ACHN (cell line): ENCODE data around the gene GSTO2.

Source experiments
- DNase-seq: peaks from one replicate; pipeline ENCODE4 v3.0.0-alpha.2; 2015
- in situ Hi-C: cut with HindIII; loops from 2 replicates; pipeline ENCODE4 v1.10.0; 2017; ENCODE audit warnings: low sequenced_read_pairs, low pct_ligation_motif_present, low pct_unique_long_range_greater_than_20kb

GSTO2 gene

GRCh38 chr10:104345515-104345914 is 76.5 kb downstream of the GSTO2 start:
- in situ Hi-C loops = no loop called here
- DNase-seq = no peak

- in situ Hi-C loops = no loop called here
Measured at GRCh38 chr10:104345941-104346340, 77.0 kb downstream of the GSTO2 start.

GRCh38 chr10:104347295-104348045 is 78.5 kb downstream of the GSTO2 start:
- DNase-seq = no peak
- in situ Hi-C loops = no loop called here

More at GRCh38 chr10:104345941-104346340, 77.0 kb downstream of the GSTO2 start:
- DNase-seq = no peak

- in situ Hi-C loops = no loop called here
- no peak for DNase-seq
Measured at GRCh38 chr10:104348601-104349000, 79.6 kb downstream of the GSTO2 start.

GRCh38 chr10:104349623-104350126 is 80.7 kb downstream of the GSTO2 start:
- in situ Hi-C loops = no loop called here
- DNase-seq = no peak

GRCh38 chr10:104350127-104350635 is 81.2 kb downstream of the GSTO2 start:
- DNase-seq = peak; percentile 76
- in situ Hi-C loops = no loop called here

- in situ Hi-C loops = no loop called here
- DNase-seq = no peak
Measured at GRCh38 chr10:104351061-104351702, 82.2 kb downstream of the GSTO2 start.

DNA sequence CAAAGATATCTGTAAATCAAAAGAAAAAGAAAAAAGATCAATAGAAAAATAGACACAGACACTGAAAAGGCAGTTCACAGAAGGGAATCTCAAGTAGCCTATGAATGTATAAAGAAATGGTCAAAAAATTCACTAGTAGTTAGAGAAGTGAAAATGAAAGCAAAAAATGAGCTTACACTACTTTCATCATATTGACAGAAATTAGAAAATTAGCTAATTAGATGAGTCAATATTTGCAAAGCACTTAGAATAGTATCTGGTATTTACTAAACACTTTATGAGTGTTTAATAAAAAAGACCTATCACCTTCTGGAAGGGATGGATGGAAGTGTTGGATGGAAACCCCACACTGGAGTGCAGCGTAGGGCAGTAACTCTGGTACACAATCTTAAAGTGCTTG is 82.9 kb downstream of the GSTO2 start:
- no peak for DNase-seq
- in situ Hi-C loops = no loop called here

- peak; percentile 96 for DNase-seq
- in situ Hi-C loops = no loop called here
Measured at GRCh38 chr10:104353325-104354048, 84.5 kb downstream of the GSTO2 start, which contains the start of gene CFAP58. CFAP58 (plus strand) TSS chr10:104353833; CDS start chr10:104353898, 65 bp downstream.
